Myocyte (in vitro differentiated cells): ENCODE data around the gene FGR. TPM values are rescaled to one million over a fixed set of nuclear protein-coding genes. Genes with fewer than 3 reads are reported as not detected.
"Not testable (repeated sequence)": the region's sequence is repeated elsewhere in the genome, so short reads cannot be mapped to it uniquely, and the experiment has no call there.

Experiments used
- DNase-seq: peaks from one replicate; pipeline ENCODE4 v3.0.0-alpha.2; 2012; ENCODE audit warnings: low read depth
- polyA plus RNA-seq: library from polyadenylated mRNA; unstranded; fragments of >200 nt; gene quantifications from one replicate; pipeline ENCODE4 v1.2.1, GENCODE V29; 2012; ENCODE audit warnings: missing spikeins
- total RNA-seq: library from RNA; depleted of rRNA; stranded (reverse); fragments of >200 nt; gene quantifications from 2 replicates; pipeline ENCODE4 v1.2.3, GENCODE V29; 2014

FGR gene
- 0.05 and 0.29 TPM in 2 replicates for total RNA-seq
- not detected for polyA plus RNA-seq

DNA sequence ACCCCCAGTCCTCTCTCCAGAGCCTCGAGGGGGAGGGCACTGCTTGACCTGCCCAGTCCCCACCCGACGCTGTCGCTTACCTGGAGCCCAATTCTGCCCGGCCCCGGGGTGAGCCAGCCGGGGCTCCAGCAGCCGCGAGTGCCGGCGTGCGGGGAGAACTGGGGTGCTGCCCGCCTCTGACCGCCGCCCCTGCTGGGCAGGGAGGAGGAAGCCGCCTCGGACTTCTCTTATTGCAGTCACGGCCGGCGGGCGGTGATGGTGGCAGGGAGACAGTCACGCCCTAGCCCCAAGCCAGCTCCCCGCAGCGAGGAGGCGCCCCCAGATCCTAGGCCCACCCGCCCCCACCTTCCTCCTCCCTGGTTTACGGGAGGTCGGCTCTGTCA is at the start of gene FGR:
Gene FGR (minus strand): TSS at position 201 of the 383 bp plus-strand sequence. CDS start 11,269 bp downstream, outside the sequence.
- no peak for DNase-seq

DNA sequence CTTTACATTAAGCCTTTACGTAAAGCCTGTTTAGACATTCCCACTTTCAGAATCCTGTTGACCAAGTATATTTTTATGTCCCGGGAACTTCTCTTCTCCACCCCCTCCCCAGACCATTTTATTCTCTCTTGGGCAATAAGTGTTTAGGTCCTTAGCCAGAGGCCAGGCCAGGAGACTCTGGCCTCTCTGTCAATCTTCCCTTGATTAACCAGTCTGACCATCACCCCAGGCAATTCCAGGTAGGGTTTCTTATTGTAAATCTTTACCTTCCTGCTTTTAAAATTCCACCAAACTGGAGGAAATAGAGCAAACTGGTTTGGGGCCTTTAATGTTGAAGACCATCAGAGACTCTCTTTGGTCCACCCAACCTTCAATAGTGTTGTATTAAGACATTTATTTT is 49.2 kb upstream of the FGR start:
- no peak for DNase-seq

DNA sequence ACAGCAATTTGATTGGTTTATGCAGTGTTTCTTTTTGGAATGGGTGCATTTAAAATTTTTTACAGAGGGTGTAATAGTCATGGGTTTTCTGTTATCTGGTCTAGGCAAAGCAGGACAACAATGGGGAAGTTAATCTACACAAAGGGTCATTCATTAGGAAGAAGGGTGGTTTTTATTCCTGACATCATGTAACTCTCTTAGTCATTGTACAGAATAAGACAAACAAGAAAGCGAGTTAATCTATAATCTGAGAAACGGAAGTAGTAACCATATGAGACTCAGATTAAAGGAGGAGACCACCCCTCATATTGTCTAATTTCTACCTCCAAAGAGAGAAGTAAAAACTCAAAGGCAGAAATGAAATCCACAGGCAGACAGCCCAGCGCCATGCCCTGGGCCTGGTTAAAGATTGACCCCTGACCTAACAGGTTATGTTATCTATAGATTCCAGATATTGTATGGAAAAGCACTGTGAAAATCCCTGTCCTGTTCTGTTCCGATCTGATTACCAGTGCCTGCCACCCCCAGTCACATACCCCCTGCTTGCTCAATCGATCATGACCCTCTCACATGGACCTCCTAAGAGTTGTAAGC is 47.5 kb upstream of the FGR start:
- DNase-seq: no peak

DNA sequence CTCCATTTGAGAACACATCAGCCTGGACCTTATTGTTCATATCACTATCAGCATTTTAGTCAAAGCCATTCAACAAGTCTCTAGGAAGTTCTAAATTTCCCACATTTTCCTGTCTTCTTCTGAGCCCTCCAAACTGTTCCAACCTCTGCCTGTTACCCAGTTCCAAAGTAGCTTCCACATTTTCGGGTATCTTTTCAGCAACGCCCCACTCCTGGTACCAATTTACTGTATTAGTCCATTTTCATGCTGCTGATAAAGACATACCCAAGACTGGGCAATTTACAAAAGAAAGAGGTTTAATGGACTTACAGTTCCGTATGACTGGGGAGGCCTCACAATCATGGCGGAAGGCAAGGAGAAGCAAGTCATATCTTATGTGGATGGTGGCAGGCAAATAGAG is 46.6 kb upstream of the FGR start:
- not testable (repeated sequence) for DNase-seq

DNA sequence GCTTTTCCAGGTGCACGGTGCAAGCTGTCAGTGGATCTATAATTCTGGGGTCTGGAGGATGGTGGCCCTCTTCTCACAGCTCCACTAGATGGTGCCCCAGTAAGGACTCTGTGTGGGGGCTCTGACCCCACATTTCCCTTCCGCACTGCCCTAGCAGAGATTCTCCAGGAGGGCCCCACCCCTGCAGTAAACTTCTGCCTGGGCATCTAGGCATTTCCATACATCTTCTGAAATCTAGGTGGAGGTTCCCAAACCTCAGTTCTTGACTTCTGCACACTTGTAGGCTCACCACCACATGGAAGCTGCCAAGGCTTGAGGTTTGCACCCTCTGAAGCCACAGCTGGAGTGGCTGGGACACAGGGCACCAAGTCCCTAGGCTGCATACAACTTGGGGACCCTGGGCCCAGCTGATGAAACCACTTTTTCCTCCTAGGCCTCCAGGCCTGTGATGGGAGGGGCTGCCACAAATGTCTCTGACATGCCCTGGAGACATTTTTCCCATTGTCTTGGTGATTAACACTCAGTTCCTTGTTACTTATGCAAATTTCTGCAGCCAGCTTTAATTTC is 45.3 kb upstream of the FGR start:
- not testable (repeated sequence) for DNase-seq

DNA sequence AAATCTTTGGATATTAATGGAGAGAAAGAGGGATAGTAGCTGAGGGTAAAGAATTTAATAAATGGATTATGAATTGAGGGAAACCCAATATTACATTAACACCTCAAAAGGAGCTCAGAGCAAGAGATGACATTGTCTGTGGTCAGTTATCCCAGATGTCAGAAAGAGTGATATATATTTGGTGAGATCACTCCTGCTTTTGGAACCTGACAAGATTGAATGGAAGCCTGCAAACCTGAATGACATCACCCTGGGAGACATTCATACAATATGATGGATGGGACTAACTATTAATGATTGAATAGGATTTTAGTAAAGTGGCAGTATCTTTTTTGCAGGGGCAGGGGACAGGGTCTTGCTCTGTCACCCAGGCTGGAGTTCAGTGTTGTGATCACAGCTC is 43.8 kb upstream of the FGR start:
- no peak for DNase-seq

DNA sequence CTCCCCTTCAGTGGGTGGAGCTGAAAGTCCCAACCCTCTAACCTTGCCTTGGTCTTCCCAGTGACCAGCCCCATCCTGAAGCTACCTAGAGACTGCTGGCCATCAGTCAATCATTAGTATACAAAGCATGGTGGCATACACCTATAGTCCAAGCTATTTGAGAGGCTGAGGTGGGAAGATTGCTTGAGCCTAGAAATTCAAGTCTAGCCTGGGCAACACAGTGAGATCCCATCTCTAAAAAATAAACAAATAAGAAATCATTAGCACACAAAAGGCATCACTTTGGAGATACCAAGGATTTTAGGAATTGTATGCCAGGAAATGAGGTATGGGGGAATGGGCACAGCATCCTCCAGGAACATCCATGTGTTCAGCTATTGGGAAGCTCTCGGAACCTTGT is 41.4 kb upstream of the FGR start:
- DNase-seq: no peak

DNA sequence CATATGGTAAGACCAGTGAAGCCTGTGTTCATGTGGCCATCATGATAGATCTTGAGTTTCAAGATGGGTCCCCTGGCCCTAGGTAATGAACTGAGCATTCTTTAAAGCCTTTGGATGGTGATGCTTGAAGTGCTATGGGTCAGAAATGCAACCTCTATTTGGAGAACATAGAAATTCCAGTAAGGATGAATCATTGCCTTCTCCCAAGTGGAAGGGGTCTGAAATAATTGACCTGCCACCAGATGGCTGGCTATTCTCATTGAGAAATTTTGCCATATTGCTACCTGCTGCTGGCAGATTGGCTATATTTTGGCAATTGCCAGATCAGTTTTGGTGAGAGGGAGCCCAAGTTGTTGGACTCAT is 37.7 kb upstream of the FGR start:
- no peak for DNase-seq

DNA sequence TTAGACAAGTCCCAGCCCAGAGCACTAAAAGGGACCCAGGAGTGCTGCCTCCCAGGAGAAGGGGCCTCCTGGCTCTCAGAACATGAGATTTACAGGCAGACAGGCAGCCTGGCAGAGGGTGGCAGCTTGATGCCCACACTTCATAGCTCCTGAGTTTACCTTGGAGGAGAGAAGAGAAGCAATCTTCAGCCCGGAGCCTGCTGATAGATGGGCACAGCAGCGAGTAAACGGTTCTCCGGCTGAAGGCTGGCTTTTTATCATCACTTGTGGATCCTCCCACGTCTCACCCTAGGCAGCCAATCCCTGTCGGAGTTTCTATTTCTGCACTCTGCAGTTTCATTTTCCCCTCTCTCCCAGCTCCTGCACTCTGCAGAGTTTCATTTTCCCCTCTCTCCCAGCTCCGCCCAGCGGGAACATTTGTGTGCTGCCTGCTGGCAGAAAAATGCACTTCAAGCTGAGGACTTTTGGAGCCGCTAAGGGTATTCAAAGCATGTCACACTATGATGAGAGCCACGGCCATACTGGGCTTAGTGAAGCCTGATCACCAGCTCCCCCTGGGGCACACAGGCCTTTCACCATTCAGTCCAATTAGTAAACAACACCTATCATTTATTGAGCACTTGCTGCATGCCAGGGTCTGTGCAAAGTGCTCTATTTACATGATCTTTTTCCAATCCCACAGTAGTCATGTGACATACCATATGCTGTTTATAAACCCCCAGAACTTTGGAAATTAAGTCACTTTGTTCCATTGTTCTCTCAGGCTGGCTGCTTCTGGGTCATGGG is 37.2 kb upstream of the FGR start, which contains the start of gene IFI6:
Gene IFI6 (minus strand): TSS at position 229 of the 786 bp plus-strand sequence. CDS start 2,878 bp downstream, outside the sequence.
- DNase-seq: peak; percentile 98

DNA sequence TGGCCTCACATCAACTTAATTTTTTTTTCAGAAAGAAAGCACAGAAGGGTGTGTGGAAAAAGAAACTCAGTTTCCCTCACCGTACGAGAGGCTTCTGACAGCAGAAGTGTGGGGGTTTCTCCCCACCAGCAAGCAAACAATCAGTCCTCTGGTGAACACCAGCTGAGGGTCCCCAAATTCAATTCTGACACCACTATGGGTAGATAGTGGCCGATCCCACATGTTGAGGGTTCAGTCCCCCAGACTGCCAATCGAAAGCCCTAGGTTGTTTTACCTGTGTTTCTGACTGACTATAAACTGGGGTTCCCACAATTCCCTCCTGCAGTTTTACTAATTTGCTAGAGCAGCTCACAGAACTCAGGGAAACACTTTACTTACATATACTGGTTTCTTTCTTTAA is 34.9 kb upstream of the FGR start:
- DNase-seq: no peak

DNA sequence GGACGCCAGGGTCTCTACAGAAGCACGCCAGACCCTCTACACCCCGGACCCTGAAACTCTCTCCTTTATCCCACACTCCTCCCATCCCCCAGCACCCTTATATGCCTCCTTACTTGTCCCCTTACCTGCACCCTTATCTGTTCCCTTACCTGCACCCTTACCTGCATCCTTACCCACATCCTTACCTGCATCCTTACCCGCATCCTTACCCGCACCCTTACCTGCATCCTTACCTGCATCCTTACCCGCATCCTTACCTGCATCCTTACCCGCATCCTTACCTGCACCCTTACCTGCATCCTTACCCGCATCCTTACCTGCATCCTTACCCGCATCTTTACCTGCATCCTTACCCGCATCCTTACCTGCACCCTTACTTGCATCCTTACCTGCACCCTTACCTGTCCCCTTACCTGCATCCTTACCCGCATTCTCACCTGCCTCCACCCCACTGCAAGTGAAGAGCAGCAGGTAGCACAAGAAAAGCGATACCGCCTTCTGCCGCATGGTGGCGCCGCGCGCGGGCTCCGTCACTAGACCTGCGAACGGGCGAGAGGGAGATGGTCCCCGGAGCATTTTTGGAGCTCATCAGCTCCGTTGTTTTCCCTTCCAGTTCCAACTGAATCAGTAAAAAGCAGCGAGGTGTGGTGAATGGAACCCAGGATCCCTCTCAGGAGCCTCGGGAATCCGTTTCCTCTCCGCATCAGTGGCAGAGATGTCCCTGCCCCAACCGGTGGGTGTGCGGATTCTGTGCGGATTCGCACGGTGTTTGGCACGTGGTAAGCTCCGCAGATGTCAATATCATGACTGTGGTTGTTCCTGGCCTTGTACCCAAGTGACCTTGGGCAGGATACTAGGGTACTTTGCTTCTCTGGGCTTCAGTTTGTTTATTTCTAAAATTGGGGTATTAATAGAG is 34.1 kb upstream of the FGR start:
- peak; percentile 64 for DNase-seq

DNA sequence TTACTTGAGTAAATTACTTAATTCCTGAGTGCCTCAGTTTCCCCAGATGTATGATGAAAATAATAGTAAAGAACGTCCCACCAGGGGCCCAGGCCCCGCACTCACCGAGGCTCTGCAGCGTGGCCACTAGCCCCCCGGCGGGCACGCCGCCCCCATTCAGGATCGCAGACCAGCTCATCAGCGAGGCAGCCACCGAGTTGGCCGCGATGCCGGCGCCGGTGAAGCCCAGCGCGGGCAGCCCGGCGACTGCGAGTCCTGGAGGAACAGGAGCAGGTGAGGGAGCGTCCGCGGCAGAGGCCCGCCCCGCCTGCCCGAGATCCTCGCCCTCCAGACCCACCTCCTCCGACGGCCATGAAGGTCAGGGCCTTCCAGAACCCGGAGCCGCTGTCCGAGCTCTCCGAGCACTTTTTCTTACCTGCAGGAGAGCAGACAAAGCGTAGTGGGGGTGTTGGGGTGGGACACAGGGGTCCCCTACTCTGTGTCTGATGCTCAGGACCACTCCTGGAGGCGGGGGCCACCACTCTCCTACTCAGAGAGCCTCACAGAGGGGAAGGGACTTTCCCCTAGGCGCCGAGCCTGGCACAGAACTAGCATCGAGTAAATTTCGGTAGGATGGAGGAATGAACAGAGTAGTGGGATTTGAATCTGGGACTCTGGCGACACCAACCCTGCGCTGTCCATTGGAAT is 33.3 kb upstream of the FGR start:
- no peak for DNase-seq

DNA sequence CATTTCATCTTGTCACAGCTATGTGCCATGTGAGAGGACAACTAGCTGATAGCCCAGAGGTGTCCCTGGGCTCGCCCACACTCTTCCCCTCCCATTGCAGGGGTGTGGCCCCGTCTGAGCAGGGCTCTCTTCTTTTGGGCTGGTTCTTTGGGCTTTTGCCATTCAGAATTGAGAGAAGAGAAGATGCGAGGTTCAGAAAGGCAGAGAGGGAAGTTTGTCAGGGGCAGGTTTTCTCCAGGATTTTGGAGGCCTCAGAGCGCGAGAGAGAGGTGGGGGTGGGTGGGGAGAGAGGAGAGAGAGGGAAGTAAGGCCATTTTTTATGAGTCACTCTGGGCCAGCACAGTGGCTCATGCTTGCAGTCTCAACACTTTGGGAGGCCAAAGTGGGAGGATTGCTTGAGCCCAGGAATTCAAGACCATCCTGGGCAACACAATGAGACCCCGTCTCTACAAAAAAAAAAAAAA is 31.8 kb upstream of the FGR start:
- no peak for DNase-seq

DNA sequence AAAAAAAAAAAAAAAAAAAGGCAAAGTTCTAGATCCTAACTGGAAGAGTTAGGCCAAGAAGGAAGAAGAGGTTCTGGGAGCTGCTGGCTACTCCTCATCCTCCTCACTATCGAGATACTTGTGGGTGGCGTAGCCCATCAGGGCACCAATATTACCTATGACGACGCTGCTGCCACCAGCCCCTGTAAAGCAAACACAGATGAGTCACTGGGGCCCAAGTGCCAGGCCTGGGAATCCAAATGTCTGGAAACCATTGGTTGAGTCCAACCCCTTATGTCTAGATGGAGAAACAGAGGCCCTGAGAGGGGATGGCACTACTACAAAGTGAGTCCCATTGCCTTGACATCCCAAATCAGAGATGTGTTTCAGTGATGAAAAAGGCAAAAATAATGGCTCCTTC is 31.3 kb upstream of the FGR start:
- no peak for DNase-seq

DNA sequence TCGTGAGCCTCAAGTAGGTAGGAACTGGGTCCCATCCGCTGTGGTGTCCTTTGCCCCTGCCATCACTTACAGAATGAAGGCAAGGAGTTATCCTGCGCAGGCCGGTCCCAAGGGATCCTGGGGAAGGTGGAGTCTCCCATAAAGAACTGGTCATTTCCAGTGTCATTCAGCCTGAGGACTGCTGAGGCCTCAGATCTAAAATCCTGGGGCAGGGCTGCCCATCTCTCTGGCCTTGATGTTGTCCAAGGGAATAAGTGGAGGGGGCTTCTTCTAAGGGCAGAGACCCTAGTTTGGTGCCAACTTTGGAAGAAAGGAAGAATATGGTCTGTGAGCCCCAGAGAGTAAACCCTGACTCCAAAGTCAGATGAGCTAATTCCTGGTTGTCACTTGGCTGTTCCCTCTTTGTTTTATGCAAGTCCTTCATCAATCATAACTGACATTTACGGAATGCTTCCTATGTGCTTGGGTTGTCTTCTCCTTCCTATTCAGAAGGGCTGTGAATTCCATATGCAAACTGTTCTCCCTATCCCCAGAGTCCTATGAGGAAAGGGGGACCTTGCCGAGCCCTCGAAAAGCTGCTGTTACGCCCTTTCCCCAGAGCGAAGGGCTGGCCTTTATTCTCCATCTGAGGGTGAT is 30.1 kb upstream of the FGR start:
- no peak for DNase-seq

DNA sequence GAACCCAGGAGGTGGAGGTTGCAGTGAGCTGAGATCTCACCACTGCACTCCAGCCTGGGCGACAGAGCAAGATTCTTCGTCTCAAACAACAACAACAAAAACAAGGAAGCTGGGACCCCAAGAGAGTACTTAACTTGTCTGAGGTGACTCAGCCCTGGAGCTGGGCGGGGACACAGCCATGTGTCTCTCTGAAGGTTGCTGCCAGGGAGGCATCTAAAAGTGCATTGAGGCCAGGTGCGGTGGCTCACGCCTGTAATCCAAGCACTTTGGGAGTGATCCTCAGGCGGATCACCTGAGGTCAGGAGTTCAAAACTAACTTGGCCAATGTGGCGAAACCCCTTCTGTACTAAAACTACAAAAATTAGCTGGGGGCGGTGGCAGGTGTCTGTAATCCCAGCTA is 29.3 kb upstream of the FGR start:
- no peak for DNase-seq

DNA sequence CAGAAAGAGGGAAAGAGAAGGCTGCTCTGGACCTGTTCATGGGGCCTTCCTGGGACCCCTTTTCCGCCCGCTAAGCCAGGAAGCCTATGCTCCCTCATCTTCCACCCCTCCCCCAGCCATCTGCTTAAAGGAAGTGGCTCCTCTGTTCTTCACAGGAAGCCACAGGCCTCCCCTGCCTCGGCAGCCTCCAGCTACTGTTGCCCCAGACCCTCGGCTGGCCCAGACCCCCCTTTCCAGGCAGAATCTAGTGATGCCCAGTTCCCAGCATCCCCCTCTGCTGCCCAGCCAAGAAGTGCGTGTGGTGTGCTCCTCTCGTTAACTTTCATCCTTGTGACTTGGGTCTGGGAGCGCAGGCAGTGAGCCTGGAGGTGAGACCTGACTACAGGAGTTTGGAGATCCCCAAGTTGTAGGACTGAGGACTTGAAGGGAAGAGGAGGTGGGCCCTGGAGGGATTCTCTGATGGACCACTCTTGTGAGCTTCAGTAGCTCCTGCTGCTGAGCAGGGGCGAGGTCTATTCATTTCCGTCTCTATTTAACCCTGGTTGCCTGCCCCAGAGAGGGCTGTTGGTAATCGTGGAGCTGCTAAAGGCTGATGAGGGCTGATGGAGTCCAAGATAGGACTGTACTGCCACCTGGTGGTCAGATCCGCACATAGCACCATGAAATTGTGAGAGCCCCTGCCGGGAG is 27.9 kb upstream of the FGR start:
- DNase-seq: peak; percentile 92

DNA sequence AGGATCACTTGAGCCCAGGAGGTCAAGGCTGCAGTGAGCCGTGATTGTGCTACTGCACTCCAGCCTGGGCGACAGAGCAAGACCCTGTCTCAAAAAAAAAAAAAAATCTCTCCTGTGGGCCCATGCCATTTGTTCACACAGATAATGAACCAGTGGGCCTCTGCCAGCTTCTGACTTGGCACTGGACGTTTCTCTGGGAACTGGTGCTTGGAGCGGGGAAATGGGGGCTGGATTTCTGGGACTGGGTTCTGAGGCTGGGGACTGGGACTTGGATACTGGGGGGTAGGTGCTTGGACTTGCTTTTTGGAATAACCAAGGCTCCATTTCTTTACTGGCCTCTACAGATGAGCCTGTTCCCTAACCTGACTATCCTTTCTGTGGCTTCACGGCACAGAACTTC is 27.3 kb upstream of the FGR start:
- no peak for DNase-seq

DNA sequence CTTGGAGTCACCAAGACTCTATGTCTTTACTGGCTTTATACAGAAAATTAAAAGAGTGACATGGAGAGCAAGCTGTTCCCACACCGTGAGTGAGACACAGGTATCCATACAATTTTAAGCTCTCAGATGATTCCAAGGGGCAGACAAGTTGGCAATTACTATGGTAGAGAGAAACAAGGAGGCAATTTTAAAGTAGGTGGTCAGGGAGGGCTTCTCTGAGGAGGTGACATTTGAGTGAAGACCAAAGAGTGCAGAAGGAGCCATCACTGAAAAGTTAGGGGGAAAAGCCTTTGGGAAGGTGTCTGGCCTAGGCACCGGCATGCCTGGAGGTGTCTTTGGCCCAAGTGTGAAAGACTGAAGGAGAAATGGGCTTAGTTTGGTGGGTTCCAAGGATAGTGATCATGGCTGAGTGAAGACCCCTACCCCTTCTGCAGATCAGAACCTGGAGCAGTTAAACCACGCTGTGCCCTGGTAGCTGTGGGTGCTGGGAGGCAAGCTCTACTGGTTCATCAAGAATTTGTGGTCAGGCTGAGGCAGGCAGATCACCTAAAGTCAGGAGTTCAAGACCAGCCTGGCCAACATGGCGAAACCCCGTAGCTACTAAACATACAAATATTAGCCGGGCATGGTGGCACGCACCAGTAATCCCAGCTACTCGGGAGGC is 26.6 kb upstream of the FGR start:
- no peak for DNase-seq
